Left hindlimb (tissue), 1 donor: ENCODE measurements around the gene C16orf89.

ENCODE experiments used
- DNase-seq: peaks from one replicate; pipeline ENCODE4 v3.0.0-alpha.2; 2018

The C16orf89 gene

DNA sequence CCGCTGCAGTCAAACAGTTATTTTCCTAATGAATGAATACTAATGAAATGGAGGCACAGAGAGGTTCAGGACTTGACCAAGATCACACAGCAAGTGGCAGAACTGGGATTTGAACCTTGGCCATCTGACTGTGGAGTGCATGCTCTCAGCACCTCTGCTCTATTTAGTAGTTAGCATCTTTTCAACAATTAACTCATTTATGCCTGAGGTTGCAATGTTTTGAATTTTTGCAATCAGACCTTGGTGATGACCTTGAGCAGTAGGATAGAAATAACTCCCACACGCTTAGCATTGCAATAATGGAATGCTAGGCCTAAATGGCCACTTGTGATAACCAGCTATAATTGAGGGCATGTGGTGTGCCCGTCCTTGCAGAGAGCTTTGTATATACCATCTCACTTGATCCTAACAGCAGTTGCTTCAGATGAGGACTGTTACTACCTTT lies 63.0 kb downstream of the C16orf89 start:
- DNase-seq = no peak

GRCh38 chr16:5001986-5002385 lies 63.8 kb downstream of the C16orf89 start:
- no peak for DNase-seq

GRCh38 chr16:5001571-5001970 lies 64.2 kb downstream of the C16orf89 start:
- no peak for DNase-seq

DNA sequence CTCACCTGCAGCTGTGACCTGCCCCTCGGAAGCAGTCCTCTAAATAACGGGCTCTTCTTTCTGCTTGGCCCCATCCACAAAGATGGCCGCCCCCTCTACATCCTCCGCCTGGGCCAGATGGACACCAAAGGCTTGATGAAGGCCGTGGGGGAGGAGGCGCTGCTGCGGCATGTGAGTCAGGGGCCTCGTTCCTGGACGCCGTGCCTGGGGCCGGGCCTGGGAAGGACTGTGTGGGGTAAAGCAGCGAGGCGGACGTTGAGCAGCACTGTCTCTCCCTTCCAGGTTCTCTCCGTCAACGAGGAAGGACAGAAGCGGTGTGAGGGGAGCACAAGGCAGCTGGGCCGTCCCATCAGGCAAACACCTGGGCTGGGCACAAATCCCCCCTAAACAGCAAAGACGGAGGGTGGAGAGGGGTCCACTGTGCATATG lies 65.2 kb downstream of the C16orf89 start:
- no peak for DNase-seq

- DNase-seq = no peak
Measured at GRCh38 chr16:4994719-4995434, 70.9 kb downstream of the C16orf89 start.
